HepG2 (cell line): ENCODE measurements around the gene RAD23A. TPM values are rescaled to one million over a fixed set of nuclear protein-coding genes. Genes with fewer than 3 reads are reported as not detected.

Experiments
- AFF4 ChIP-seq: sonication (generic); formaldehyde crosslinking; IDR thresholded peaks from 2 replicates; pipeline ENCODE4 v1.4.0; 2020; ENCODE audit warnings: missing genetic modification reagents
- CBFB ChIP-seq: sonication (generic); formaldehyde crosslinking; IDR thresholded peaks from 2 replicates; pipeline ENCODE4 v1.4.0; 2020; ENCODE audit warnings: missing genetic modification reagents
- JUN ChIP-seq: sonication (generic); formaldehyde crosslinking; IDR thresholded peaks from 2 replicates; pipeline ENCODE4 v1.4.0; 2020; ENCODE audit warnings: mild to moderate bottlenecking, missing genetic modification reagents
- NCOA2 ChIP-seq: sonication (generic); formaldehyde crosslinking; IDR thresholded peaks from 2 replicates; pipeline ENCODE4 v1.8.0; 2022; ENCODE audit warnings: inconsistent platforms
- SAFB2 ChIP-seq: sonication (generic); formaldehyde crosslinking; IDR thresholded peaks from 2 replicates; pipeline ENCODE4 v1.5.1; 2020; ENCODE audit warnings: missing genetic modification reagents, low read depth, mild to moderate bottlenecking, borderline replicate concordance
- SNRNP70 ChIP-seq: fragments of 200-400 bp; formaldehyde crosslinking; IDR thresholded peaks from 2 replicates; pipeline ENCODE4 v1.6.1; 2017; ENCODE audit warnings: mild to moderate bottlenecking, low read depth, low read length, moderate library complexity
- WIZ ChIP-seq: sonication (generic); formaldehyde crosslinking; IDR thresholded peaks from 2 replicates; pipeline ENCODE4 v1.5.1; 2020; ENCODE audit warnings: mild to moderate bottlenecking, missing genetic modification reagents
- ZNF589 ChIP-seq: sonication (generic); formaldehyde crosslinking; conservative IDR thresholded peaks from 2 replicates; pipeline ENCODE4 v1.8.0; 2022; ENCODE audit warnings: mild to moderate bottlenecking, moderate library complexity, missing genetic modification reagents
- ZNF747 ChIP-seq: sonication (generic); formaldehyde crosslinking; IDR thresholded peaks from 2 replicates; pipeline ENCODE4 v1.8.1; 2023; ENCODE audit warnings: missing genetic modification reagents, mild to moderate bottlenecking, borderline replicate concordance
- polyA plus RNA-seq, 8 experiments: library from polyadenylated mRNA; depleted of rRNA in 3 of 8; stranded (reverse) in 7 of 8; unstranded in 1 of 8; fragments of >200 nt; fragmentation: Illumina TruSeq in 4 of 8; extraction: Trizol in 4 of 8; gene quantifications; 2 replicates each; pipeline versions ENCODE4 v1.2.1 to v1.2.3, GENCODE V29; 2011 to 2016; ENCODE audit warnings: low read depth in 4 of 8, missing spikeins in 1 of 8, mixed read lengths in 1 of 8; ENCODE audit not compliant: insufficient read depth in 1 of 8
- total RNA-seq, 5 experiments: library from RNA; depleted of rRNA; stranded (reverse); fragments of >200 nt; fragmentation: Illumina TruSeq; extraction: Trizol; gene quantifications; 2 replicates each; pipeline ENCODE4 v1.2.3, GENCODE V29; 2016; ENCODE audit warnings: low read depth in 1 of 5
- TF ChIP-seq, protein P1 (sequence below): sonication (generic); formaldehyde crosslinking; IDR thresholded peaks from 2 replicates; pipeline ENCODE4 v1.4.0; 2020; ENCODE audit warnings: missing genetic modification reagents, borderline replicate concordance
- TF ChIP-seq, protein P2 (sequence below), 2 experiments: sonication (generic) in 1 of 2; formaldehyde crosslinking in 1 of 2; IDR thresholded peaks; 2 replicates each; pipeline versions ENCODE4 v1.4.0 to v1.6.1; 2018 to 2020; ENCODE audit warnings: missing genetic modification reagents in 2 of 2, borderline replicate concordance in 1 of 2, low read depth in 1 of 2, mild to moderate bottlenecking in 1 of 2, missing biosample characterization in 1 of 2
- TF ChIP-seq, protein P3 (sequence below): sonication (generic); formaldehyde crosslinking; IDR thresholded peaks from 2 replicates; pipeline ENCODE4 v1.4.0; 2020; ENCODE audit warnings: mild to moderate bottlenecking, missing genetic modification reagents

The RAD23A gene
- total and polyA plus RNA-seq, 2 of the 13 experiments (the other 11 are each of a cell fraction or from before 2014, with no cell fraction given) = 42.5 to 54.2 TPM

DNA sequence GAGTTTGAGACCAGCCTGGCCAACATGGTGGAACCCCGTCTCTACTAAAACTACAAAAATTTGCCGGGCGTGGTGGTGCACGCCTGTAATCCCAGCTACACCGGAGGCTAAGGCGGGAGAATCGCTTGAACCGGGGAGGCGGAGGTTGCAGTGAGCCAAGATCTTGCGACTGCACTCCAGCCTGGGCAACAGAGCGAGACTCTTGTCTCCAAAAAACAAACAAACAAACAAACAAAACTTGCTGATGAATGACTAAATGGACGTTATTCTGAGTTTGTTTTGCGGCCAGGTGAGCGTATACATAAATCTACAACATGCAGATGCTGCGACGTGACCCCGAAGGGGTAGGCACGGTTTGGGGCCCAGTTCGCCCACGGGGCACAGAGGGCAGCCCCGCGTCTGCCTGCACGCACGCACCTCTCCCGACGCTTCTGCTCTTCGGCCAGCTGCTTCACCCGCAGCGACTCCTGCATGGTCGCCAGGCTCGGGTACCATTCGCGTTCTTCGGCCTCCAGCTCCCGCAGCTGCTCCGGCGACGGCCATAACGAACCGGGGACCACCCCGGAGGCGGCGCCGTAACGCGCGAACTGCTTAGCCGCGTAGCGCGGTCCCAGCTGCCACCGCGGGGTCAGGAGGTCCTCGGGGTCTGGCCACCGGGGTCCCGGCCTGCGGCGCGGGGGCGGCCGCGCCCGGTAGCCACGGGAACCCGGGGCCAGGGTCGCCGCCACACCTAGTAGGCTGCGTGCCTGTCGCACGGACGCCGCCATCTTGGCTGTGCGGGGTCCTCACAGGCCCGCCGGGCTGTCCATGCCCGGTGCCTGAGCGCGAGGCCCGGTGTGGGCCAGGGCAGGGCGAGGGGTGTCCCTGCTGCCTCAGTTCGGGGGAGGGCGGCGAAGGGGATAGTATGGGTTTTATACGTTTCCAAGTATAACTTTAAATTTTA is 11.1 kb downstream of the RAD23A start, which contains the start of gene GADD45GIP1 (continued):
- TF ChIP-seq, protein P1, sequence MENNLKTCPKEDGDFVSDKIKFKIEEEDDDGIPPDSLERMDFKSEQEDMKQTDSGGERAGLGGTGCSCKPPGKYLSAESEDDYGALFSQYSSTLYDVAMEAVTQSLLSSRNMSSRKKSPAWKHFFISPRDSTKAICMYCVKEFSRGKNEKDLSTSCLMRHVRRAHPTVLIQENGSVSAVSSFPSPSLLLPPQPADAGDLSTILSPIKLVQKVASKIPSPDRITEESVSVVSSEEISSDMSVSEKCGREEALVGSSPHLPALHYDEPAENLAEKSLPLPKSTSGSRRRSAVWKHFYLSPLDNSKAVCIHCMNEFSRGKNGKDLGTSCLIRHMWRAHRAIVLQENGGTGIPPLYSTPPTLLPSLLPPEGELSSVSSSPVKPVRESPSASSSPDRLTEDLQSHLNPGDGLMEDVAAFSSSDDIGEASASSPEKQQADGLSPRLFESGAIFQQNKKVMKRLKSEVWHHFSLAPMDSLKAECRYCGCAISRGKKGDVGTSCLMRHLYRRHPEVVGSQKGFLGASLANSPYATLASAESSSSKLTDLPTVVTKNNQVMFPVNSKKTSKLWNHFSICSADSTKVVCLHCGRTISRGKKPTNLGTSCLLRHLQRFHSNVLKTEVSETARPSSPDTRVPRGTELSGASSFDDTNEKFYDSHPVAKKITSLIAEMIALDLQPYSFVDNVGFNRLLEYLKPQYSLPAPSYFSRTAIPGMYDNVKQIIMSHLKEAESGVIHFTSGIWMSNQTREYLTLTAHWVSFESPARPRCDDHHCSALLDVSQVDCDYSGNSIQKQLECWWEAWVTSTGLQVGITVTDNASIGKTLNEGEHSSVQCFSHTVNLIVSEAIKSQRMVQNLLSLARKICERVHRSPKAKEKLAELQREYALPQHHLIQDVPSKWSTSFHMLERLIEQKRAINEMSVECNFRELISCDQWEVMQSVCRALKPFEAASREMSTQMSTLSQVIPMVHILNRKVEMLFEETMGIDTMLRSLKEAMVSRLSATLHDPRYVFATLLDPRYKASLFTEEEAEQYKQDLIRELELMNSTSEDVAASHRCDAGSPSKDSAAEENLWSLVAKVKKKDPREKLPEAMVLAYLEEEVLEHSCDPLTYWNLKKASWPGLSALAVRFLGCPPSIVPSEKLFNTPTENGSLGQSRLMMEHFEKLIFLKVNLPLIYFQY = peak; percentile 51
- TF ChIP-seq, protein P2, sequence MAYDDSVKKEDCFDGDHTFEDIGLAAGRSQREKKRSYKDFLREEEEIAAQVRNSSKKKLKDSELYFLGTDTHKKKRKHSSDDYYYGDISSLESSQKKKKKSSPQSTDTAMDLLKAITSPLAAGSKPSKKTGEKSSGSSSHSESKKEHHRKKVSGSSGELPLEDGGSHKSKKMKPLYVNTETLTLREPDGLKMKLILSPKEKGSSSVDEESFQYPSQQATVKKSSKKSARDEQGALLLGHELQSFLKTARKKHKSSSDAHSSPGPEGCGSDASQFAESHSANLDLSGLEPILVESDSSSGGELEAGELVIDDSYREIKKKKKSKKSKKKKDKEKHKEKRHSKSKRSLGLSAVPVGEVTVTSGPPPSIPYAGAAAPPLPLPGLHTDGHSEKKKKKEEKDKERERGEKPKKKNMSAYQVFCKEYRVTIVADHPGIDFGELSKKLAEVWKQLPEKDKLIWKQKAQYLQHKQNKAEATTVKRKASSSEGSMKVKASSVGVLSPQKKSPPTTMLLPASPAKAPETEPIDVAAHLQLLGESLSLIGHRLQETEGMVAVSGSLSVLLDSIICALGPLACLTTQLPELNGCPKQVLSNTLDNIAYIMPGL (CRISPR knock-in tag; IDR thresholded peaks at IDR 0.05; ENCODE audit: borderline replicate concordance in 1 of 2, low read depth in 1 of 2) = peak; percentile 72 to 86
- TF ChIP-seq NCOA2 (CRISPR knock-in tag) = no peak
- TF ChIP-seq, protein P3, sequence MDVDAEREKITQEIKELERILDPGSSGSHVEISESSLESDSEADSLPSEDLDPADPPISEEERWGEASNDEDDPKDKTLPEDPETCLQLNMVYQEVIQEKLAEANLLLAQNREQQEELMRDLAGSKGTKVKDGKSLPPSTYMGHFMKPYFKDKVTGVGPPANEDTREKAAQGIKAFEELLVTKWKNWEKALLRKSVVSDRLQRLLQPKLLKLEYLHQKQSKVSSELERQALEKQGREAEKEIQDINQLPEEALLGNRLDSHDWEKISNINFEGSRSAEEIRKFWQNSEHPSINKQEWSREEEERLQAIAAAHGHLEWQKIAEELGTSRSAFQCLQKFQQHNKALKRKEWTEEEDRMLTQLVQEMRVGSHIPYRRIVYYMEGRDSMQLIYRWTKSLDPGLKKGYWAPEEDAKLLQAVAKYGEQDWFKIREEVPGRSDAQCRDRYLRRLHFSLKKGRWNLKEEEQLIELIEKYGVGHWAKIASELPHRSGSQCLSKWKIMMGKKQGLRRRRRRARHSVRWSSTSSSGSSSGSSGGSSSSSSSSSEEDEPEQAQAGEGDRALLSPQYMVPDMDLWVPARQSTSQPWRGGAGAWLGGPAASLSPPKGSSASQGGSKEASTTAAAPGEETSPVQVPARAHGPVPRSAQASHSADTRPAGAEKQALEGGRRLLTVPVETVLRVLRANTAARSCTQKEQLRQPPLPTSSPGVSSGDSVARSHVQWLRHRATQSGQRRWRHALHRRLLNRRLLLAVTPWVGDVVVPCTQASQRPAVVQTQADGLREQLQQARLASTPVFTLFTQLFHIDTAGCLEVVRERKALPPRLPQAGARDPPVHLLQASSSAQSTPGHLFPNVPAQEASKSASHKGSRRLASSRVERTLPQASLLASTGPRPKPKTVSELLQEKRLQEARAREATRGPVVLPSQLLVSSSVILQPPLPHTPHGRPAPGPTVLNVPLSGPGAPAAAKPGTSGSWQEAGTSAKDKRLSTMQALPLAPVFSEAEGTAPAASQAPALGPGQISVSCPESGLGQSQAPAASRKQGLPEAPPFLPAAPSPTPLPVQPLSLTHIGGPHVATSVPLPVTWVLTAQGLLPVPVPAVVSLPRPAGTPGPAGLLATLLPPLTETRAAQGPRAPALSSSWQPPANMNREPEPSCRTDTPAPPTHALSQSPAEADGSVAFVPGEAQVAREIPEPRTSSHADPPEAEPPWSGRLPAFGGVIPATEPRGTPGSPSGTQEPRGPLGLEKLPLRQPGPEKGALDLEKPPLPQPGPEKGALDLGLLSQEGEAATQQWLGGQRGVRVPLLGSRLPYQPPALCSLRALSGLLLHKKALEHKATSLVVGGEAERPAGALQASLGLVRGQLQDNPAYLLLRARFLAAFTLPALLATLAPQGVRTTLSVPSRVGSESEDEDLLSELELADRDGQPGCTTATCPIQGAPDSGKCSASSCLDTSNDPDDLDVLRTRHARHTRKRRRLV (CRISPR knock-in tag) = no peak
- no peak for TF ChIP-seq WIZ
- TF ChIP-seq SAFB2 (CRISPR knock-in tag) = peak; percentile 23; the same call in 1 of the 2 replicates
- TF ChIP-seq JUN (CRISPR knock-in tag) = no peak
- 0 out of 2 replicates have a peak, but pooled peaks have one; percentile 13 for TF ChIP-seq CBFB (CRISPR knock-in tag)
- TF ChIP-seq SNRNP70 = no peak
- TF ChIP-seq ZNF747 = 0 out of 2 replicates have a peak, but pooled peaks have one; percentile 52
- no peak for TF ChIP-seq ZNF589
- TF ChIP-seq AFF4 (CRISPR knock-in tag) = 0 out of 2 replicates have a peak, but pooled peaks have one; percentile 63
